ENCODE results near the gene TGFBR3L. TPM values are rescaled to one million over a fixed set of nuclear protein-coding genes. Genes with fewer than 3 reads are reported as not detected.
A peak's percentile ranks its signal among the peaks of the same experiment; 100 is the strongest.
"Not testable (repeated sequence)": the region's sequence is repeated elsewhere in the genome, so short reads cannot be mapped to it uniquely, and the experiment has no call there.

The TGFBR3L gene
- total and polyA plus RNA-seq, 5 donors, result 2.4 to 17.6 (median 12.9) TPM

DNA sequence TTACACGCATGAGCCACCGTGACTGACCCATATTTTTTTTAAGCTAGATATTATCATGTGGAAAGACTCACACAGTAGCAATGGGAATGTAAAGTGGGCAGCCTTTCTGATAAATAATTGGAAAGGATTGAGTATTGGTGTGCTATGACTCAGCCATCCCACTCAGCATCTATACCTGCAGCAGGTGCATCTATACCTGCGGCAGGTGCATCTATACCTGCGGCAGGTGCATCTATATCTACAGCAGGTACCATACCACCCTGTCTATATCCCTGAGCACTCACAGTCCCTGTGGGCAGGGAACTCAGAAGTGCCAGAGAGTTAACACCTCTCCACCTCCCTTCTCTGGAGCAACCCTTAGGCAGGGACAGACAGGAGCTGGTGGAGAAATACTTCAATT, 31.5 kb upstream of the TGFBR3L start:
- H3K4me1 ChIP-seq (ENCODE audit: control insufficient read depth, insufficient read depth, low read length), result no peaks in the 10 kb centered on the region
- H3K27ac ChIP-seq (ENCODE audit: low read length), result no peak overlapping the region
- DNase-seq (no peak), ATAC-seq (no peak)
- H3K9me3 ChIP-seq (ENCODE audit: control insufficient read depth, low read length), result no peaks in the 10 kb centered on the region
- 76% methylated on average over 4 of the region's 4 CpGs for WGBS
- H3K4me3 ChIP-seq (ENCODE audit: low read length), result no peak overlapping the region
- intact Hi-C loops (cut with DNase I), result no loop called here
- H3K27me3 ChIP-seq (ENCODE audit: control insufficient read depth, insufficient read depth), result no peaks in the 10 kb centered on the region

DNA sequence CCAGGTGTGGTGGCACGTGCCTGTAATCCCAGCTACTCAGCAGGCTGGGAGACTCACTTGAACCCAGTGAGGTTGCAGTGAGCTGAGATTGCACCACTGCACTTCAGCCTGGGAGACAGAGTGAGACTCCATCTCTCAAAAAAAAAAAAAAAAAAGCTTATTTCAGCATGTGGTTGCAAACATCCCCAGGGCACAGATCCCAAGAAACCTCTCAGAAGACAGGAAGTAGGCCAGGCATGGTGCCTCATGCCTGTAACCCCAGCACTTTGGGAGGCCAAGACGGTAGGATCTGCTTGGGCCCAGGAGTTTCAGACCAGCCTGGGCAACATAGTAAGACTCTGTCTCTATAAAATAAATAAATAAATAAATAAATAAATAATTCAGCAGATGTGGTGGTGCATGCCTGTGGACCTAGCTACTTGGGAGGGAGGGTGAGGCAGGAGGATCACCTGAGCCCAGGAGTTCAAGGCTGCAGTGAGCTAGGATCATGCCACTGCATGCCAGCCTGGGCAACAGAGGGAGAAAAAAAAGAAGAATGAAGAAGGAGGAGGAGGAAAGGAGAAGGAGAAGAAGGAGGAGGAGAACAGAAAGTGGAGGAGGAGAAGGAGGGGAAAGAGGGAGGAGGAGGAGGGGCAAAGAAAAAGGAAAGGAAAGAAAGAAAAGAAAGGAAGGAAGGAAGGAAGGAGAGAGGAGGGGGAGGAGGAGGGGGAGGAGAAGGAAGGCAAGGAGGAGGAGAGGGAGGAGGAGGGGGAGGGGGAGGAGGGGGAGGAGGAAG, 30.6 kb upstream of the TGFBR3L start:
- no peak overlapping the region for H3K4me3 ChIP-seq (ENCODE audit: low read length)
- H3K4me1 ChIP-seq (ENCODE audit: control insufficient read depth, insufficient read depth, low read length), result no peaks in the 10 kb centered on the region
- intact Hi-C loops (cut with DNase I), result no loop called here
- ATAC-seq (no peak), DNase-seq (no peak)
- no peaks in the 10 kb centered on the region for H3K9me3 ChIP-seq (ENCODE audit: control insufficient read depth, low read length)
- WGBS, result 79% methylated on average over 2 of the region's 2 CpGs
- no peaks in the 10 kb centered on the region for H3K27me3 ChIP-seq (ENCODE audit: control insufficient read depth, insufficient read depth)
- no peak overlapping the region for H3K27ac ChIP-seq (ENCODE audit: low read length)

DNA sequence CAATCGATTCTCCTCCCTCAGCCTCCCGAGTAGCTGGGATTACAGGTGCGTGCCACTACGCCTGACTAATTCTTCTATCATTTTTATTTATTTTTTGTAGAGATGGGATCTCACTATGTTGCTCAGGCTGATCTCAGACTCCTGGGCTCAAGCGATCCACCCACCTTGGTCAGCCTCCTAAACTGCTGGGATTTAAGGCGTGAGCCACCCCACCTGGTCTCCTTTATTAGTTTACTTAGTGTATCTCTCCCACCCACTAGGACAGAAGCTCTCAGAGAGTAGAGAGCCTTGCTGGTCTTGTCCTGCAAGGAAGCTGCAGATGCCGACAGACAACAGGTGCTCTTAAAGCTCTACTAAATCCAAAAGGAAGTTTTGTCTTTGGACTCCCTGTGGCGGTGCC, 28.8 kb upstream of the TGFBR3L start:
- Histone ChIP-seq H3K4me1 (ENCODE audit: control insufficient read depth, insufficient read depth, low read length) (no peaks in the 10 kb centered on the region), H3K27ac (ENCODE audit: low read length) (no peak overlapping the region), H3K27me3 (ENCODE audit: control insufficient read depth, insufficient read depth) (no peaks in the 10 kb centered on the region), H3K4me3 (ENCODE audit: low read length) (no peak overlapping the region), H3K9me3 (ENCODE audit: control insufficient read depth, low read length) (no peaks in the 10 kb centered on the region)
- 89% methylated on average over 8 of the region's 8 CpGs for WGBS
- intact Hi-C loops (cut with DNase I), result no loop called here
- no peak for ATAC-seq
- DNase-seq, result no peak

DNA sequence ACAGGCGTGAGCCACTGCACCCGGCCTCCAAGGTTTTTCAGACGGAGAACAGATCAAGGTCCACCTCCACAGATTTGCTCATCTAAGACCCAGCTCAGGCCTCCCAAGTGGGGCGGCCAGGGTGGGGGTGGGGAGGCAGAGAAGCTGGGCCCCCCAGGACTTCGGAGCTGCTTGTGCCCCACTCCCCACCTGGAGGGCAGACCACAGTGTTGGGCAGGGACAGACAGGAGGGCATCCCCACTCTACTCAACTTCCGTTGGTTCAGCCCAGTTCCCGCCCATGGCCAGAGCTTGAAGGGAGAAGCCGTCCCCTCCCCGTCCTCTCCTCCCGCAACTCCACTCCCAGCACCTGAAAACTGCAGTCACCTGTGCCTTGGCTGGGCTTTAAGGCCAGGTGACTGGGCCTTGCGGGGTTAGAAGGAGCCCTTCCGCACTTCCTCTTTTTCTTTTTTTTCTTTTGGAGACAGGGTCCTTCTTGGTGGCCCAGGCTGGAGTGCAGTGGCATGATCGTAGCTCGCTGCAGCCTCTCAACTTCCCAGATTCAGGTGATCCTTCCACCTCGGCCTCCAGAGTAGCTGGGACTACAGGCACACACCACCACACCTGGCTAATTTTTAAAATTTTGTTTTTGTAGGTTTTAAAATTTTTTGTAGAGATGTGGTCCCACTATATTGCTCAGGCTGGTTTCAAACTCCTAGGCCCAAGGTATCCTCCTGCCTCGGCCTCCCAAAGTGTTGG, 27.1 kb upstream of the TGFBR3L start:
- WGBS, result 83% methylated on average over 16 of the region's 16 CpGs
- H3K9me3 ChIP-seq (ENCODE audit: control insufficient read depth, low read length), result no peaks in the 10 kb centered on the region
- no peak overlapping the region for H3K27ac ChIP-seq (ENCODE audit: low read length)
- H3K4me1 ChIP-seq (ENCODE audit: control insufficient read depth, insufficient read depth, low read length), result no peaks in the 10 kb centered on the region
- ATAC-seq (no peak), DNase-seq (no peak)
- no peaks in the 10 kb centered on the region for H3K27me3 ChIP-seq (ENCODE audit: control insufficient read depth, insufficient read depth)
- intact Hi-C loops (cut with DNase I), result no loop called here
- H3K4me3 ChIP-seq (ENCODE audit: low read length), result no peak overlapping the region

DNA sequence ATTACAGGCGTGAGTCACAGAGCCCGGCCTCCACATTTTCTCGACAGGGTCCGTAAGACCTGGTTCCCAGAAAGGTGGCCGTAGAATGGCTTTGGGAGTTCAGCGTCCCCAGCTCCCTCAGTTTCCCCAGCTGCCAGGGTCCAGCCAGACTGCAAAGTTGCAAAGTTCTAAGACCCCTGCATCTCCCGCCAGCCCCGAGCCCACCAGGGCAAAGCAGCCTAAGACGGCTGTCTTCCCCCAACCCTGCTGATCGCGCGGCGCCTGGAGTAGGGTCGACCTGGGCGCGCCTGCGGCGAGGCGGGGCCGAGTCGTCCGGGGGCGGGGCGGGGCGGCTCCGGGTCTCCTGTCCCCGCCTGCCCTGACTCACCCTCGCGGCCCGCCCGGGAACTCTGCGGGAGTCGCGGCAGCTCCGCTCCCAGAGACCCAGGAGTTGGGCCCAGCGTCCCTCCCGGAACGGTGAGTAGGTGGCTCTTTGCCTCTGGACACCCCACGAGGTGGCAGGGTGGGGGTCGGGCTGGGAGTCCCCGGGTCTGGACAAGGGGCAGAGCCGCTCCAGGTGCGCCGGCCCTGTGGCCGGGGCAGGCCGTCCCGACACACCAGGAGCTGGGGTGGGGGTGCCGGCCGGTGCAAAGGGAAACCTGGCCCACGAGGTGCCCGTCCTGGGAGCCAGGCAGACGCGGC, 26.3 kb upstream of the TGFBR3L start, which contains the start of gene LRRC8E:
Gene LRRC8E (plus strand): TSS at position 366 of the 681 bp plus-strand sequence. CDS start 7,094 bp downstream, outside the sequence.
- peak; percentile 86 to 90 for ATAC-seq

DNA sequence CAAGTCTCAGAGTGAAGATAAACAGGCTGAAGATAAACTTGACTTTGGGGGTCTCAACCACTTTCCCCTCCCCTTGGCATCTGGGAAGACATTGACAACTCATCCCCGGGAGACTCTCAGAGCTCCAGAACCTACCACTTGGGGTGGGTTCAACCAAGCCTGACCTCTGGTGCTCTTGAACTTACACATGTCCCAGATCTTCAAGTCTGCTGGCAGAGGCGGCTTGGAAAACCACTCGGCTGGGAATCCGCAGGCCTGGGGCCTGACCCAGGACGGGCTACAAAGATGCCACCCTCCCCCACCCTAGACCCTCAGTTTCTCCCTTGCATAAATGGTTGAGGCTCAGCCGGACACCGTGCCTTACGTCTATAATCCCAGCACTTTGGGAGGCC, 25.8 kb upstream of the TGFBR3L start:
- peak overlapping the region; percentile 38 for H3K4me3 ChIP-seq (ENCODE audit: low read length)
- no peak for ATAC-seq
- no peak overlapping the region for H3K27ac ChIP-seq (ENCODE audit: low read length)
- 79% methylated on average over 8 of the region's 8 CpGs for WGBS
- H3K9me3 ChIP-seq (ENCODE audit: control insufficient read depth, low read length), result no peaks in the 10 kb centered on the region
- intact Hi-C loops (cut with DNase I), result no loop called here
- no peaks in the 10 kb centered on the region for H3K4me1 ChIP-seq (ENCODE audit: control insufficient read depth, insufficient read depth, low read length)
- no peaks in the 10 kb centered on the region for H3K27me3 ChIP-seq (ENCODE audit: control insufficient read depth, insufficient read depth)
- DNase-seq, result no peak

More for the DNA sequence above, 26.3 kb upstream of the TGFBR3L start, which contains the start of gene LRRC8E:
- 10% methylated on average over 53 of the region's 53 CpGs for WGBS
- Histone ChIP-seq H3K27me3 (ENCODE audit: control insufficient read depth, insufficient read depth) (no peaks in the 10 kb centered on the region), H3K4me3 (ENCODE audit: low read length) (peak within 1 kb of the TSS; percentile 38), H3K9me3 (ENCODE audit: control insufficient read depth, low read length) (no peaks in the 10 kb centered on the region), H3K4me1 (ENCODE audit: control insufficient read depth, insufficient read depth, low read length) (no peaks in the 10 kb centered on the region), H3K27ac (ENCODE audit: low read length) (no peak within 1 kb of the TSS)
- intact Hi-C loops (cut with DNase I), result no loop called here
- DNase-seq, result peak in 2 of 3 donors; percentile 51 to 78

DNA sequence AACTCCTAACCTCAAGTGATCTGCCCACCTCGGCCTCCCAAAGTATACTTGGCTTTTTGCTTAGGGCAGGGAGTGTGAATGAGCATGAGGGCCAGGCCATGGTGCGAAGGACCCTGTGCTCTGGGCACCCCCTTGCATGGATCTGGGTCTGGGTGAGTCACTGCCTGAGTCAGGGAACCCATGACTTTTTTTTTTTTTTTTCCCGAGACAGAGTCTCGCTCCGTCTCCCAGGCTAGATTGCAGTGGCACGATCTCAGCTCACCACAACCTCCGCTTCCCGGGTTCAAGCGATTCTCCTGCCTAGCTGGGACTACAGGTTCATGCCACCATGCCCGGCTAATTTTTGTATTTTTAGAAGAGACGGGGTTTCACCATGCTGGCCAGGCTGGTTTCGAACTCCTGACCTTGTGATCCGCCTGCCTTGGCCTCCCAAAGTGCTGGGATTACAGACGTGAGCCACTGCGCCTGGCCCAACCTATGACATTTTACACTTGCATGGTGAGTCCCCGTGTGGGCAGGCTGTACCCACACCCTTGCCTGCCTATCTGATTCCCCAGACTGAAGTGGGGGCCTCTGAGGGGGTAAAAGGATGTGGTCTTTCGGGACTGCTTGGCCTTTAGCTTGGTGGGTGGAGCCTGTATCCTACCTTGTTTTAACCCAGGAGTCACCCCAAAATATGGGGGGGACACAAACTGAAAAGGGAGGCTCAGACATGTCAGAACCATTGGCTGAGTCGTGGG, 21.1 kb upstream of the TGFBR3L start:
- H3K4me3 ChIP-seq (ENCODE audit: low read length); intact Hi-C loops (cut with DNase I); DNase-seq; ATAC-seq; H3K27ac ChIP-seq (ENCODE audit: low read length); H3K9me3 ChIP-seq (ENCODE audit: control insufficient read depth, low read length); H3K4me1 ChIP-seq (ENCODE audit: control insufficient read depth, insufficient read depth, low read length); H3K27me3 ChIP-seq (ENCODE audit: control insufficient read depth, insufficient read depth): not testable (repeated sequence)
- 78% methylated on average over 18 of the region's 18 CpGs for WGBS

DNA sequence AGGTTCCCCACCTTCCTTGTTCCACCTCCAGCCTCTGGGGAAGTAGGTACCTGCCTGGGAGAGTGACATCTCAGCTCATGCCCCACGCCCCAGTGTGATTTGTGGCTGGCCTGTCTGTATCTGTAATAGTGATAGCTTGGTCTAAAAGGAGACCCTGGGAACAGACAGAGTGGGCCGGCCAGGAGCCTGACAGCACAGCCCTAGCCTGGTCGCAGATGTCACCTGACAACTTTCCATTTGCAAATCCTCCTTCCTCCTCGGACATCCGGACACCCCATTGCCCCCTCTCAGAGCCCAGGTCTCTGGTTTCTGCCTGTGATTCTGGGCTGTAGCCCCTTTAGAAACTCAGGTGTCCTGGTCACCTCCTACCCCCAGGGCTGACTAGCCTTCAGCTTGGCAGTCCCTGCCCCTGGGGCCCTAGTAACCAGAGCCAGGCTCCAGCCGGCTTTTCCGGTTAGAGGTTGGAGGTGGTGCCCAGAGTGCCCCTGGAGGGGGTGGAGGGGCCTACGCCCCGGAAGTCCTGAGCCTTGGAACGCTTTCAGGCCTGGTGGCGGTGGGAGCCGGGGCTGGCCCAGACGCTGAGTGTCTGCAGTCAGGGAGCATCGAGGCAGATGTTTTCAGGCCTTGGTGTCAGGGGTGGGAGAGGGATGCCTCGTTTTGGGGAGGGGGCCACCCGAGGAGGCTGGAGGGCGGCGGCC, 19.9 kb upstream of the TGFBR3L start:
- Histone ChIP-seq H3K27me3 (ENCODE audit: control insufficient read depth, insufficient read depth) (no peaks in the 10 kb centered on the region), H3K27ac (ENCODE audit: low read length) (no peak overlapping the region), H3K9me3 (ENCODE audit: control insufficient read depth, low read length) (no peaks in the 10 kb centered on the region), H3K4me1 (ENCODE audit: control insufficient read depth, insufficient read depth, low read length) (no peaks in the 10 kb centered on the region), H3K4me3 (ENCODE audit: low read length) (no peak overlapping the region)
- DNase-seq (no peak), ATAC-seq (peak; percentile 32 to 41)
- WGBS, result 50% methylated on average over 18 of the region's 18 CpGs
- intact Hi-C loops (cut with DNase I), result no loop called here

DNA sequence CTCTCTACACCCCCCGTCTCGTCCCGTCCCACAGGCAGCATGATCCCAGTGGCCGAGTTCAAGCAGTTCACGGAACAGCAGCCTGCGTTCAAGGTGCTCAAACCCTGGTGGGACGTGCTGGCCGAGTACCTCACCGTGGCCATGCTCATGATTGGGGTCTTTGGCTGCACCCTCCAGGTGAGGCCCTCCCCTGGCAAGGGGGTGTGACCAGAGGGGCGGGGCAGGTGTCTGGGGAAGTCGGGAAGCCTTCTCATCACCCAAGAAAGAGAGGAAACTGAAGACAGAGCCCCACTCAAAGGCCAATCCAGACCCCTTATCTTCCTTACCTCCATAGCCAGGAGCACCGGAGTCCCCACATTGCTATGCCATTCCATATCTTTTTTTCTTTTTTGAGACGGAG, 19.1 kb upstream of the TGFBR3L start:
- WGBS, result 84% methylated on average over 13 of the region's 13 CpGs
- no peaks in the 10 kb centered on the region for H3K27me3 ChIP-seq (ENCODE audit: control insufficient read depth, insufficient read depth)
- no peak for ATAC-seq
- no peak overlapping the region for H3K4me3 ChIP-seq (ENCODE audit: low read length)
- H3K27ac ChIP-seq (ENCODE audit: low read length), result no peak overlapping the region
- no peak for DNase-seq
- H3K9me3 ChIP-seq (ENCODE audit: control insufficient read depth, low read length), result no peaks in the 10 kb centered on the region
- no peaks in the 10 kb centered on the region for H3K4me1 ChIP-seq (ENCODE audit: control insufficient read depth, insufficient read depth, low read length)
- intact Hi-C loops (cut with DNase I), result no loop called here

DNA sequence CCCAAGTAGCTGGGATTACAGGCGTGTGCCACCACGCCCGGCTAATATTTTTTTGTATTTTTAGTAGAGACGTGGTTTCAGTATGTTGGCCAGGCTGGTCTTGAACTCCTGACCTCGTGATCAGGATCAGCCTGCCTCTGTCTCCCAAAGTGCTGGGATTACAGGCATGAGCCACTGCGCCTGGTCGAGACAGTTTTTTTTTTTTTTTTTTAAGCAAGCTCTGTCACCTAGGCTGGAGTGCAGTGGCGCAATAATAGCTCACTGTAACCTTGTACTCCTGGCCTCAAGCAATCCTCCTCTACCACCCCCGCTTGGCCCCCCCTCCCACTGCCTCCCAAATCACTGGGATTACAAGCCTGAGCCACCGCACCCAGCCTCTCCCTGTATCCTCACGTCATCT, 17.3 kb upstream of the TGFBR3L start:
- WGBS, result 86% methylated on average over 11 of the region's 11 CpGs
- ATAC-seq, result no peak
- intact Hi-C loops (cut with DNase I), result no loop called here

More for the DNA sequence above, 17.3 kb upstream of the TGFBR3L start:
- DNase-seq, result no peak
- H3K27me3 ChIP-seq (ENCODE audit: control insufficient read depth, insufficient read depth), result no peaks in the 10 kb centered on the region
- no peak overlapping the region for H3K27ac ChIP-seq (ENCODE audit: low read length)
- H3K4me3 ChIP-seq (ENCODE audit: low read length), result no peak overlapping the region
- H3K9me3 ChIP-seq (ENCODE audit: control insufficient read depth, low read length), result no peaks in the 10 kb centered on the region
- no peaks in the 10 kb centered on the region for H3K4me1 ChIP-seq (ENCODE audit: control insufficient read depth, insufficient read depth, low read length)
